LNCAP (cell line): ENCODE data around the gene GABRG3.

ENCODE experiments used
- CTCF ChIP-seq: fragments of 450-650 bp; IDR thresholded peaks from 2 replicates; pipeline ENCODE4 v1.5.1; 2017; ENCODE audit warnings: mild to moderate bottlenecking

The GABRG3 gene

GRCh38 chr15:27082526-27082925, 111.5 kb downstream of the GABRG3 start:
- TF ChIP-seq CTCF: no peak

GRCh38 chr15:27084844-27085243, 113.9 kb downstream of the GABRG3 start:
- TF ChIP-seq CTCF: no peak

- no peak for TF ChIP-seq CTCF
These were observed 115.2 kb downstream of the GABRG3 start for GRCh38 chr15:27086149-27086548.

- no peak for TF ChIP-seq CTCF
These were observed 115.8 kb downstream of the GABRG3 start for GRCh38 chr15:27086805-27087204.

- TF ChIP-seq CTCF: no peak
These were observed 116.9 kb downstream of the GABRG3 start for GRCh38 chr15:27087651-27088583.

- no peak for TF ChIP-seq CTCF
These were observed 117.7 kb downstream of the GABRG3 start for GRCh38 chr15:27088584-27089232.

- TF ChIP-seq CTCF: no peak
These were observed 118.2 kb downstream of the GABRG3 start for GRCh38 chr15:27089233-27089586.
